Osteocyte (in vitro differentiated cells): ENCODE measurements around the gene GRK6. TPM values are rescaled to one million over a fixed set of nuclear protein-coding genes. Genes with fewer than 3 reads are reported as not detected.

Experiments used
- DNase-seq: peaks from one replicate; pipeline ENCODE4 v3.0.0; 2021; ENCODE audit warnings: mixed read lengths; ENCODE audit not compliant: unreplicated experiment; ENCODE audit errors: extremely low spot score
- H3K27ac Mint-ChIP-seq: one replicate; pipeline ENCODE4 v1.8.0; 2021; ENCODE audit warnings: mild to moderate bottlenecking, mixed read lengths; ENCODE audit not compliant: unreplicated experiment
- H3K27me3 Mint-ChIP-seq: one replicate; pipeline ENCODE4 v1.8.0; 2021; ENCODE audit warnings: mixed read lengths; ENCODE audit not compliant: unreplicated experiment
- H3K36me3 Mint-ChIP-seq: one replicate; pipeline ENCODE4 v1.8.0; 2021; ENCODE audit warnings: mixed read lengths; ENCODE audit not compliant: unreplicated experiment
- H3K4me1 Mint-ChIP-seq: one replicate; pipeline ENCODE4 v1.8.0; 2021; ENCODE audit warnings: mixed read lengths; ENCODE audit not compliant: unreplicated experiment
- H3K4me3 Mint-ChIP-seq: one replicate; pipeline ENCODE4 v1.8.0; 2021; ENCODE audit warnings: mild to moderate bottlenecking, moderate library complexity, mixed read lengths; ENCODE audit not compliant: unreplicated experiment
- H3K9me3 Mint-ChIP-seq: one replicate; pipeline ENCODE4 v1.8.0; 2021; ENCODE audit warnings: mixed read lengths; ENCODE audit not compliant: unreplicated experiment
- total RNA-seq: library from RNA; stranded (reverse); gene quantifications from 2 replicates; pipeline ENCODE4 v1.2.1, GENCODE V29; 2021
- TF ChIP-seq, protein P1 (sequence below): fragments of 200-600 bp; sonication (generic); IDR thresholded peaks from 2 replicates; pipeline ENCODE4 v1.5.0; 2021; ENCODE audit warnings: antibody characterized with exemption, mild to moderate bottlenecking, moderate library complexity

Gene GRK6
- total RNA-seq, 1 donor from 2014 or later: 38.2 TPM

DNA sequence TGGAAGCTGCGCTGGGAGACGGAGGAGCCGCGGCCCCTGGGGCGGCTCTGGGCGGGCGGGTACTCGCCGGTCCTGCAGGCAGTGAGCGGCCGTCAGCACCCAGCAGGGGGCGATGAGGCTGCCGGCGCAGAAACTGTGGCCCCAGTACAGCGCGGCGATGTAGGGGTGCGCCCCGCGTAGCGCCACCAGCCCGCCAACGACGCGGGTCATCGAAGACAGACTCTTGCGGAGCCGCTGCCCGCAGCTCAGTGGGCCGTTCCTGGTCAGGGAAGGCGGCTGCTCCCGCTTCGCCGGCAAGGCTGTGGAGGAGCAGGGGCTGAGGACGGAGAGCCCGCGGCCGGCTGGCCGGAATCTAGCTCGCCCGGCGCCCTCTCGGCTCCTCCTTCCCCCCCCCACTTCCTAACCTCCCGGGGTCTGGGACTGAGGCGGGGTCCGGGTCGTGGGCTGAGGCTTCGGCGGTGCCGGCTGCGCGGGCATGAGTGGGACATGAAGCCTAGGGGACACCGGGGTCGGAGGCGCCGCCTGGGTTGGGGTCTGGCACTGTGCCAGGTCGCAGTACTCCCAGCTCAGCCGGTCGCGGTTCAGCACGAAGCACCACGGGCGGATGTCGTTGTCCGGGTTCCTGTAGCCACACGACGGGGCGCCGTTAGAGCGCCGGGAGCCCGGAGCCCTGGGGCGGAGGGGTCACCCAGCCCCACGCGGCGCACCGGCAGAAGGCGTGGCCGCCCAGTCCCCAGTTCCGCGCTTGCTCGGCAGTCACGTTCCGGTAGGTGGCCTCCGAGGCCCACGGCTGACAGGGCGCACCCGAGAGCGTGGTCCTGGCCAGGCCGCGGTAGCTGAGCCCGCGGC, 22.5 kb upstream of the GRK6 start:
- DNase-seq: peak; percentile 90
- H3K27me3 Mint-ChIP-seq: peaks cover 19% of the 10 kb centered on the region
- no peaks in the 10 kb centered on the region for H3K9me3 Mint-ChIP-seq
- no peak overlapping the region for H3K27ac Mint-ChIP-seq
- H3K4me1 Mint-ChIP-seq: peaks cover 16% of the 10 kb centered on the region
- TF ChIP-seq, protein P1, sequence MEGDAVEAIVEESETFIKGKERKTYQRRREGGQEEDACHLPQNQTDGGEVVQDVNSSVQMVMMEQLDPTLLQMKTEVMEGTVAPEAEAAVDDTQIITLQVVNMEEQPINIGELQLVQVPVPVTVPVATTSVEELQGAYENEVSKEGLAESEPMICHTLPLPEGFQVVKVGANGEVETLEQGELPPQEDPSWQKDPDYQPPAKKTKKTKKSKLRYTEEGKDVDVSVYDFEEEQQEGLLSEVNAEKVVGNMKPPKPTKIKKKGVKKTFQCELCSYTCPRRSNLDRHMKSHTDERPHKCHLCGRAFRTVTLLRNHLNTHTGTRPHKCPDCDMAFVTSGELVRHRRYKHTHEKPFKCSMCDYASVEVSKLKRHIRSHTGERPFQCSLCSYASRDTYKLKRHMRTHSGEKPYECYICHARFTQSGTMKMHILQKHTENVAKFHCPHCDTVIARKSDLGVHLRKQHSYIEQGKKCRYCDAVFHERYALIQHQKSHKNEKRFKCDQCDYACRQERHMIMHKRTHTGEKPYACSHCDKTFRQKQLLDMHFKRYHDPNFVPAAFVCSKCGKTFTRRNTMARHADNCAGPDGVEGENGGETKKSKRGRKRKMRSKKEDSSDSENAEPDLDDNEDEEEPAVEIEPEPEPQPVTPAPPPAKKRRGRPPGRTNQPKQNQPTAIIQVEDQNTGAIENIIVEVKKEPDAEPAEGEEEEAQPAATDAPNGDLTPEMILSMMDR: peak; percentile 65
- peak overlapping the region; percentile 70 for H3K4me3 Mint-ChIP-seq
- H3K36me3 Mint-ChIP-seq: no peaks in the 10 kb centered on the region

DNA sequence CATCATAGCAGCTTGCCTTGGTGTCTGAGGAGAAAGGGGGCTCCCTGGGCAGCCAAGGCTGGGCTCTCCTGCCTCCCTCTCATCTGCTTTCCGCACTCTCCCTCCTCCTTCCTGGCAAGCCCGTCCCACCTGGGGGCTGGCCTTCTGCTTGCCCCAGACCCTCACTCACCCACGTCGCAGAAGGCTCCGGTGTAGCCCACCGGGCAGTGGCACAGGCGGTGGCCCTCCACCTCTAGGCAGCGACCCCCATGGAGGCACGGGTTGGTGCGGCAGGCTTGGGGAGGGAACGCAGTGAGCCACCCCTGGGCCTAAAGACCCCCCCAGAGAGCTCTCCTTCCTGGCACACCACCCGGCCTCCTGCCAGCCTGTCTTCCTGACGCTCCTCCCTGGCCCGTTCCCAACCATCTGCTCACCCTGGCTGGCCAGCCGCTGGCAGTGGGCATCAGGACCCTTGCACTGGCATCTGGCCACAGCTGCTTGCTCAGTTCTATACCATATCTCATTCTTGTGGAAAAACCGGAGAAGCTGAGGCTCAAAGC, 21.8 kb upstream of the GRK6 start:
- H3K36me3 Mint-ChIP-seq: no peaks in the 10 kb centered on the region
- TF ChIP-seq, protein P1: no peak
- DNase-seq: no peak
- H3K4me1 Mint-ChIP-seq: peaks cover 16% of the 10 kb centered on the region
- H3K9me3 Mint-ChIP-seq: no peaks in the 10 kb centered on the region
- H3K27ac Mint-ChIP-seq: no peak overlapping the region
- peak overlapping the region; percentile 70 for H3K4me3 Mint-ChIP-seq
- H3K27me3 Mint-ChIP-seq: peaks cover 19% of the 10 kb centered on the region

DNA sequence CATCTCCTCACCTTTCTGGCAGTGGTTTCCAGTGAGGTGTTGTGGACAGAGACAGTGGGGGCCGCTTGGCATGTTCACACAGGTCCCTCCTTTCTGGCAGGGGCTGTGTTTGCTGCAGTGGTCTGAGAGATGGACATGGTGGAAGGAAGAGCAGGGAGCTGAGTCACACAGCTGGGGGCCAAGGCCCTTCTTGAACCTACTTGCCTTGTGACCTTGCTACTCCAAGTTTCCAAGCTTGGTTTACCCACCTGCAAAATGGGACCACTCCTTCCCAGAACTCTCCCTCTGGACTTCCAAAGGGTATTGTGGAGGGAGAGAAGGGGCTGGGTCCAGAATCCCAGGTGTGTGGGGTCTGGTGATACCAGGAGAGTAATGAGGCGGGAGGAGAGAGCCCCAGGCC, 21.2 kb upstream of the GRK6 start:
- TF ChIP-seq, protein P1: no peak
- no peaks in the 10 kb centered on the region for H3K9me3 Mint-ChIP-seq
- no peak overlapping the region for H3K27ac Mint-ChIP-seq
- peaks cover 19% of the 10 kb centered on the region for H3K27me3 Mint-ChIP-seq
- H3K4me1 Mint-ChIP-seq: peaks cover 16% of the 10 kb centered on the region
- DNase-seq: no peak
- H3K4me3 Mint-ChIP-seq: no peak overlapping the region
- no peaks in the 10 kb centered on the region for H3K36me3 Mint-ChIP-seq

DNA sequence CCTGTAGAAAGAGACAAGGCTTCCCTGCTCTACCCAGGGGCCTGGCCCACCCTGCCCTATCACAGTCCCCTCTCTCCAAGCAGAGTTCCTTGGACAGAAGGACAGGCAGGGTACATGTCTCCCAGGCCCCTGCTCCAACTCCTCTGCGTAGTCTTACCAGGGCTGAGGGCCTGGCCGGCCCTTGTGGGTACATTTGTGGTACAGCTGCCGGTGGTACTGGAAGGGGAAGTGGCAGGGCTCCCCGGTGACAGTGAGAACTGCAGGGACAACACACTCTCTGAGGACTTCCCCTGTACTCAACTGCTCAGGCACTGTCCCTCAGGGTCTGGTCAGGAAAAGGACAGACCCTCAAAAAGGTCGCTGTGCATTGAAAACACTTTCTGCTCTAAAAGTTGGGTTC, 20.7 kb upstream of the GRK6 start:
- H3K27me3 Mint-ChIP-seq: peaks cover 19% of the 10 kb centered on the region
- TF ChIP-seq, protein P1: no peak
- no peak overlapping the region for H3K27ac Mint-ChIP-seq
- H3K36me3 Mint-ChIP-seq: no peaks in the 10 kb centered on the region
- H3K9me3 Mint-ChIP-seq: no peaks in the 10 kb centered on the region
- no peak for DNase-seq
- peaks cover 16% of the 10 kb centered on the region for H3K4me1 Mint-ChIP-seq
- H3K4me3 Mint-ChIP-seq: no peak overlapping the region

DNA sequence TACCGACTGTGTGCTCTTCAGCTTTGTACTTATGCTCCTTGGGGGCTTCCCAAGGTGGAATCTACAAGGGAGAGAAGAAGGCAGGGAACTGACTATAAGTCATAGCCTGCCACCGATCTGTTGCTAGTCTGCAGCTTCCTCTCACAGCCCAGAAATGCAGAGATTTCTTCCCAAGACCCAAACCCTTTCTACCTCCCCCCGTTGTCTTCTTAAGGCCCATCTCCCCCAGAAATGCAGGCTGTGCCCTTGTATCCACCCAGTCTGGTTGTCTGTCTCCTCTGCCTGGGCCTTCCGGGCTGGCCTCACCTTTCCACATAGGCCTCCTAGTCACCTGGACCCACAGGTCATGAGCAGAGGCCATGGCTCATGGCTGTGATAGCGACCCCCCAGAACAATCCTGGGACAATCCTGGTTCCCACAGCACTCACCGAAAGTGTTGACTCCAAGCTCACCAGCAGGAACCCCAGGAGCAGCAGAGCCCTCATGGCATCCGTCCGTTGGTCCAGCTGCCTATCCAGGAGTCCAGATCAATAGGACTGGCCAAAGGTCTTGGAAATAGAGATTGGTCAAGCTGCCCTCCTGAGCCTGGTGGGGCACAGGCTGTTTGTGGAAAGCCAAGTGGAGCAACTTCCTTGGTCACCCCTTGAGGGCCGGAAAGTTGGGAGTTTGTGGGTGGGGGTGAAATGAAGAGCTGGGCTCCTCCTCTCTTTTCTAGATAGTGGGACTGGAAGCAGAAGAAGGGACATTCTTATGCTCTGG, 17.3 kb upstream of the GRK6 start, which contains the start of gene F12:
TSS of gene F12 (minus strand) at position 522 of the 759 bp plus-strand sequence. CDS start at position 485, 37 bp downstream.
- Mint-ChIP-seq H3K4me3 (no peak within 1 kb of the TSS), H3K27me3 (peaks cover 2% of the 10 kb centered on the region), H3K9me3 (no peaks in the 10 kb centered on the region), H3K4me1 (peaks cover 3% of the 10 kb centered on the region), H3K27ac (no peak within 1 kb of the TSS), H3K36me3 (no peaks in the 10 kb centered on the region)
- no peak for DNase-seq
- TF ChIP-seq, protein P1: no peak
